Measurements from ENCODE around the gene TMEM250.

DNA sequence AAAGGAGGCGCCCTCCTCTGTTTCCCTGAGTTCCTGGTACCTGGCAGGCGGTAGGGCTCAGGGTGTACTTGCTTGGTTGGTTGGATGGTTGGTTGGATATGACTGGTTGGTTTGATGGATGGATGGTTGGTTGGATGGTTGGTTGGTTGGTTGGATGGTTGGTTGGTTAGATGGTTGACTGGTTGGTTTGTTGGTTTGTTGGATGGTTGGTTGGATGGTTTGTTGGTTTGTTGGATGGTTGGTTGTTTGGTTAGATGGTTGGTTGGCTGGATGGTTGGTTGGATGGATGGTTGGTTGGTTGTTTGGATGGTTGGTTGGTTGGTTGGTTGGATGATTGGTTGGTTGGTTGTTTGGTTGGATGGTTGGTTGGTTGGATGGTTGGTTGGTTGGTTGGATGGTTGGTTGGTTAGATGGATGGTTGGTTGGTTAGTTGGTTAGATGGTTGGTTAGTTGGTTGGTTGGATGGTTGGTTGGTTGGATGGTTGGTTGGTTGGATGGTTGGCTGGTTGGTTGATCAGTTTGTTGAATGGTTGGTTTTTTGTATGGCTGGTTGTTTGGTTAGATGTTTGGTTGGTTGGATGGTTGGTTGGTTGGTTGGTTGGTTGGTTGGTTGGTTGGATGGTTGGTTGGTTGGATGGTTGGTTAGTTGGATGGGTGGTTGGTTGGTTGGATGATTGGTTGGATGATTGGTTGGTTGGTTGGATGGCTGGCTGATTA is 6.5 kb upstream of the TMEM250 start:
- TF ChIP-seq, protein P1, sequence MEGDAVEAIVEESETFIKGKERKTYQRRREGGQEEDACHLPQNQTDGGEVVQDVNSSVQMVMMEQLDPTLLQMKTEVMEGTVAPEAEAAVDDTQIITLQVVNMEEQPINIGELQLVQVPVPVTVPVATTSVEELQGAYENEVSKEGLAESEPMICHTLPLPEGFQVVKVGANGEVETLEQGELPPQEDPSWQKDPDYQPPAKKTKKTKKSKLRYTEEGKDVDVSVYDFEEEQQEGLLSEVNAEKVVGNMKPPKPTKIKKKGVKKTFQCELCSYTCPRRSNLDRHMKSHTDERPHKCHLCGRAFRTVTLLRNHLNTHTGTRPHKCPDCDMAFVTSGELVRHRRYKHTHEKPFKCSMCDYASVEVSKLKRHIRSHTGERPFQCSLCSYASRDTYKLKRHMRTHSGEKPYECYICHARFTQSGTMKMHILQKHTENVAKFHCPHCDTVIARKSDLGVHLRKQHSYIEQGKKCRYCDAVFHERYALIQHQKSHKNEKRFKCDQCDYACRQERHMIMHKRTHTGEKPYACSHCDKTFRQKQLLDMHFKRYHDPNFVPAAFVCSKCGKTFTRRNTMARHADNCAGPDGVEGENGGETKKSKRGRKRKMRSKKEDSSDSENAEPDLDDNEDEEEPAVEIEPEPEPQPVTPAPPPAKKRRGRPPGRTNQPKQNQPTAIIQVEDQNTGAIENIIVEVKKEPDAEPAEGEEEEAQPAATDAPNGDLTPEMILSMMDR (IDR thresholded peaks at IDR 0.05; ENCODE audit: low read depth, low read length, missing input control), result no peak
- no peak for TF ChIP-seq TAF1 (conservative IDR thresholded peaks at IDR 0.05)
- TF ChIP-seq, protein P2, sequence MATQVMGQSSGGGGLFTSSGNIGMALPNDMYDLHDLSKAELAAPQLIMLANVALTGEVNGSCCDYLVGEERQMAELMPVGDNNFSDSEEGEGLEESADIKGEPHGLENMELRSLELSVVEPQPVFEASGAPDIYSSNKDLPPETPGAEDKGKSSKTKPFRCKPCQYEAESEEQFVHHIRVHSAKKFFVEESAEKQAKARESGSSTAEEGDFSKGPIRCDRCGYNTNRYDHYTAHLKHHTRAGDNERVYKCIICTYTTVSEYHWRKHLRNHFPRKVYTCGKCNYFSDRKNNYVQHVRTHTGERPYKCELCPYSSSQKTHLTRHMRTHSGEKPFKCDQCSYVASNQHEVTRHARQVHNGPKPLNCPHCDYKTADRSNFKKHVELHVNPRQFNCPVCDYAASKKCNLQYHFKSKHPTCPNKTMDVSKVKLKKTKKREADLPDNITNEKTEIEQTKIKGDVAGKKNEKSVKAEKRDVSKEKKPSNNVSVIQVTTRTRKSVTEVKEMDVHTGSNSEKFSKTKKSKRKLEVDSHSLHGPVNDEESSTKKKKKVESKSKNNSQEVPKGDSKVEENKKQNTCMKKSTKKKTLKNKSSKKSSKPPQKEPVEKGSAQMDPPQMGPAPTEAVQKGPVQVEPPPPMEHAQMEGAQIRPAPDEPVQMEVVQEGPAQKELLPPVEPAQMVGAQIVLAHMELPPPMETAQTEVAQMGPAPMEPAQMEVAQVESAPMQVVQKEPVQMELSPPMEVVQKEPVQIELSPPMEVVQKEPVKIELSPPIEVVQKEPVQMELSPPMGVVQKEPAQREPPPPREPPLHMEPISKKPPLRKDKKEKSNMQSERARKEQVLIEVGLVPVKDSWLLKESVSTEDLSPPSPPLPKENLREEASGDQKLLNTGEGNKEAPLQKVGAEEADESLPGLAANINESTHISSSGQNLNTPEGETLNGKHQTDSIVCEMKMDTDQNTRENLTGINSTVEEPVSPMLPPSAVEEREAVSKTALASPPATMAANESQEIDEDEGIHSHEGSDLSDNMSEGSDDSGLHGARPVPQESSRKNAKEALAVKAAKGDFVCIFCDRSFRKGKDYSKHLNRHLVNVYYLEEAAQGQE (IDR thresholded peaks at IDR 0.05), result no peak

Measured in liver (tissue), 3 donors.